ENCODE results near the gene WASHC4. TPM values are rescaled to one million over a fixed set of nuclear protein-coding genes. Genes with fewer than 3 reads are reported as not detected.

Gene WASHC4
- total RNA-seq, 1 experiment from 2014 or later: 42.9 TPM

DNA sequence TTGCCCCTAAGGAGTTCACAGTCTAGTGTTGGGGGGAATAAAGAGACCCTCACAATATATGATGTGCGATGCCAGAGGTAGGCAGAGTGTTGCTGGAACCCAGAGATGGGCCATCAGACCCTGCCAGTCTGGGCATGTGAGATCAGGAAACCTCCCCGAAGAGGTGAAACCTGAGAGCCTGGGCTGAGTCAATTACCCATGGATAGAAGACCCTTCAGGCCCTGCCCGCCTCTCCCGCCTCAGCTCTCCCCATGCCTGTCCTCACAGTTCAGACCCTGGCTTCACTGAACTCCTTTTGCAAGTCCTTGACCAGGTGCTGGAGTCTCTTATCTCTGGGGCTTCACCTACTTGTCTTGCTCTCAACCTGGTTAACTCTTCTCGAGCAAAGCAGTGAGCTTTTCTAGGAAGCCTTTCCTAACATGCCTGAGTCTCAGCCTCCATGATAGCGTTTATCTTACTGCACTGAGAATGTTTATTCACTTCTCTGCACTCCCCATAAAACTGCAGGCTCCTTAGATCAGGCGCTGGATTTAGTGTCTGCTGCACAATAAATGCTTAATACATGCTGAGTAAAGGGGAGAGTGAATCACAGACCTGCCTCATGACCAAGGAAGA, 42.9 kb upstream of the WASHC4 start (continued):
- TF ChIP-seq, protein P1, sequence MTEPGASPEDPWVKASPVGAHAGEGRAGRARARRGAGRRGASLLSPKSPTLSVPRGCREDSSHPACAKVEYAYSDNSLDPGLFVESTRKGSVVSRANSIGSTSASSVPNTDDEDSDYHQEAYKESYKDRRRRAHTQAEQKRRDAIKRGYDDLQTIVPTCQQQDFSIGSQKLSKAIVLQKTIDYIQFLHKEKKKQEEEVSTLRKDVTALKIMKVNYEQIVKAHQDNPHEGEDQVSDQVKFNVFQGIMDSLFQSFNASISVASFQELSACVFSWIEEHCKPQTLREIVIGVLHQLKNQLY (CRISPR knock-in tag; IDR thresholded peaks at IDR 0.05): no peak
- no peak for TF ChIP-seq TCF7 (CRISPR knock-in tag; IDR thresholded peaks at IDR 0.05; ENCODE audit: low read depth)
- TF ChIP-seq, protein P2, sequence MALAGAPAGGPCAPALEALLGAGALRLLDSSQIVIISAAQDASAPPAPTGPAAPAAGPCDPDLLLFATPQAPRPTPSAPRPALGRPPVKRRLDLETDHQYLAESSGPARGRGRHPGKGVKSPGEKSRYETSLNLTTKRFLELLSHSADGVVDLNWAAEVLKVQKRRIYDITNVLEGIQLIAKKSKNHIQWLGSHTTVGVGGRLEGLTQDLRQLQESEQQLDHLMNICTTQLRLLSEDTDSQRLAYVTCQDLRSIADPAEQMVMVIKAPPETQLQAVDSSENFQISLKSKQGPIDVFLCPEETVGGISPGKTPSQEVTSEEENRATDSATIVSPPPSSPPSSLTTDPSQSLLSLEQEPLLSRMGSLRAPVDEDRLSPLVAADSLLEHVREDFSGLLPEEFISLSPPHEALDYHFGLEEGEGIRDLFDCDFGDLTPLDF (CRISPR knock-in tag; IDR thresholded peaks at IDR 0.05): no peak
- TF ChIP-seq AFF4 (CRISPR knock-in tag; IDR thresholded peaks at IDR 0.05; ENCODE audit: borderline replicate concordance): no peak
- no peak for TF ChIP-seq ZNF232 (CRISPR knock-in tag; IDR thresholded peaks at IDR 0.05)
- TF ChIP-seq USF2 (CRISPR knock-in tag; IDR thresholded peaks at IDR 0.05): no peak
- TF ChIP-seq SMAD4 (CRISPR knock-in tag; IDR thresholded peaks at IDR 0.05): no peak

DNA sequence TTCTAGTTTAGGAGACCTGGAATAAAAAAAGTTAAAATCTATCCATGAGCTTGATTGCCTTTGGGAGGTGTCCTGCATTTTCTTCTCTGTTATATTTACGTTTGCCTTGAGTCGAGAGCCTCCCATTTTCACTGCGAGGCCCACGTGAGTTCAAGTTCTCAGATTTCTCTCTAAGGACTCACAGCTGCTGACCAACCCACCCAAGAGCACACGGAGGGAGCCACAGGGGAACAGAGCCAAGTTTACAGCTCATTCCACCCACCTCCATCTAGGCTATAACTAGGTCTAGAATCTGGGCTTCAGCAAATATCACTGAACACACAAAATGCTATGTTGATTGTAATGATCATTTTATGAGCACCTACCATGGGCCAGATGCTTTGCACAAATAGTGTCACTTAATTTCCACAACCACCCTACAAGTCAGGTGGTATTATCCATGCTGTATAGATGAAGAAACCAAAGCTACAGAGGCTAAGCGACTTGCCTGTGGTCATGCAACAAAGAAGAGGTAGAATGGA, 40.0 kb upstream of the WASHC4 start:
- TF ChIP-seq, protein P3, sequence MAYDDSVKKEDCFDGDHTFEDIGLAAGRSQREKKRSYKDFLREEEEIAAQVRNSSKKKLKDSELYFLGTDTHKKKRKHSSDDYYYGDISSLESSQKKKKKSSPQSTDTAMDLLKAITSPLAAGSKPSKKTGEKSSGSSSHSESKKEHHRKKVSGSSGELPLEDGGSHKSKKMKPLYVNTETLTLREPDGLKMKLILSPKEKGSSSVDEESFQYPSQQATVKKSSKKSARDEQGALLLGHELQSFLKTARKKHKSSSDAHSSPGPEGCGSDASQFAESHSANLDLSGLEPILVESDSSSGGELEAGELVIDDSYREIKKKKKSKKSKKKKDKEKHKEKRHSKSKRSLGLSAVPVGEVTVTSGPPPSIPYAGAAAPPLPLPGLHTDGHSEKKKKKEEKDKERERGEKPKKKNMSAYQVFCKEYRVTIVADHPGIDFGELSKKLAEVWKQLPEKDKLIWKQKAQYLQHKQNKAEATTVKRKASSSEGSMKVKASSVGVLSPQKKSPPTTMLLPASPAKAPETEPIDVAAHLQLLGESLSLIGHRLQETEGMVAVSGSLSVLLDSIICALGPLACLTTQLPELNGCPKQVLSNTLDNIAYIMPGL (CRISPR knock-in tag; IDR thresholded peaks at IDR 0.05): no peak
- TF ChIP-seq TCF7 (CRISPR knock-in tag; IDR thresholded peaks at IDR 0.05; ENCODE audit: low read depth) (no peak), TEAD1 (CRISPR knock-in tag; IDR thresholded peaks at IDR 0.05) (no peak), NFATC4 (CRISPR knock-in tag; IDR thresholded peaks at IDR 0.05) (no peak), ZBTB43 (CRISPR knock-in tag; IDR thresholded peaks at IDR 0.05) (no peak), RELA (CRISPR knock-in tag; IDR thresholded peaks at IDR 0.05; ENCODE audit: borderline replicate concordance) (no peak), NR3C1 (CRISPR knock-in tag; conservative IDR thresholded peaks at IDR 0.05; ENCODE audit: low read depth) (no peak)
- TF ChIP-seq, protein P4, sequence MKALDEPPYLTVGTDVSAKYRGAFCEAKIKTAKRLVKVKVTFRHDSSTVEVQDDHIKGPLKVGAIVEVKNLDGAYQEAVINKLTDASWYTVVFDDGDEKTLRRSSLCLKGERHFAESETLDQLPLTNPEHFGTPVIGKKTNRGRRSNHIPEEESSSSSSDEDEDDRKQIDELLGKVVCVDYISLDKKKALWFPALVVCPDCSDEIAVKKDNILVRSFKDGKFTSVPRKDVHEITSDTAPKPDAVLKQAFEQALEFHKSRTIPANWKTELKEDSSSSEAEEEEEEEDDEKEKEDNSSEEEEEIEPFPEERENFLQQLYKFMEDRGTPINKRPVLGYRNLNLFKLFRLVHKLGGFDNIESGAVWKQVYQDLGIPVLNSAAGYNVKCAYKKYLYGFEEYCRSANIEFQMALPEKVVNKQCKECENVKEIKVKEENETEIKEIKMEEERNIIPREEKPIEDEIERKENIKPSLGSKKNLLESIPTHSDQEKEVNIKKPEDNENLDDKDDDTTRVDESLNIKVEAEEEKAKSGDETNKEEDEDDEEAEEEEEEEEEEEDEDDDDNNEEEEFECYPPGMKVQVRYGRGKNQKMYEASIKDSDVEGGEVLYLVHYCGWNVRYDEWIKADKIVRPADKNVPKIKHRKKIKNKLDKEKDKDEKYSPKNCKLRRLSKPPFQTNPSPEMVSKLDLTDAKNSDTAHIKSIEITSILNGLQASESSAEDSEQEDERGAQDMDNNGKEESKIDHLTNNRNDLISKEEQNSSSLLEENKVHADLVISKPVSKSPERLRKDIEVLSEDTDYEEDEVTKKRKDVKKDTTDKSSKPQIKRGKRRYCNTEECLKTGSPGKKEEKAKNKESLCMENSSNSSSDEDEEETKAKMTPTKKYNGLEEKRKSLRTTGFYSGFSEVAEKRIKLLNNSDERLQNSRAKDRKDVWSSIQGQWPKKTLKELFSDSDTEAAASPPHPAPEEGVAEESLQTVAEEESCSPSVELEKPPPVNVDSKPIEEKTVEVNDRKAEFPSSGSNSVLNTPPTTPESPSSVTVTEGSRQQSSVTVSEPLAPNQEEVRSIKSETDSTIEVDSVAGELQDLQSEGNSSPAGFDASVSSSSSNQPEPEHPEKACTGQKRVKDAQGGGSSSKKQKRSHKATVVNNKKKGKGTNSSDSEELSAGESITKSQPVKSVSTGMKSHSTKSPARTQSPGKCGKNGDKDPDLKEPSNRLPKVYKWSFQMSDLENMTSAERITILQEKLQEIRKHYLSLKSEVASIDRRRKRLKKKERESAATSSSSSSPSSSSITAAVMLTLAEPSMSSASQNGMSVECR (CRISPR knock-in tag; IDR thresholded peaks at IDR 0.05; ENCODE audit: borderline replicate concordance): no peak
- Mint-ChIP-seq H3K9me3 (peaks cover 3% of the 10 kb centered on the region; the same call in 1 of the 2 replicates), H3K4me1 (peaks cover 18% of the 10 kb centered on the region), H3K27me3 (ENCODE audit: low read depth) (no peaks in the 10 kb centered on the region), H3K4me3 (no peak overlapping the region), H3K27ac (0 out of 2 replicates have a peak overlapping the region, but pooled peaks have one; percentile 18), H3K36me3 (peaks cover 7% of the 10 kb centered on the region; the same call in 1 of the 2 replicates)
- no peak for DNase-seq (ENCODE audit: low spot score)
- ChIA-PET POLR2A (interaction anchor here (0.7 kb wide), 1 partner anchor 212 kb away, joined by 4 read pairs; no protein-coding TSS in a partner anchor), CTCF (interaction anchor here (1.3 to 2.4 kb wide), 2 partner anchors 18 to 686 kb away, joined by 3 to 6 read pairs; no protein-coding TSS in a partner anchor)
- no peak for ATAC-seq
